Liver (tissue), 9 donors: ENCODE results near the gene TTC33. TPM values are rescaled to one million over a fixed set of nuclear protein-coding genes. Genes with fewer than 3 reads are reported as not detected.

Experiments
- DNase-seq: peaks from one replicate; pipeline ENCODE4 v3.0.0-alpha.2; 2017; ENCODE audit warnings: low spot score
- H3K27ac ChIP-seq, 2 donors: one replicate each; pipeline ENCODE4 v1.7.0; 2013; ENCODE audit warnings: inconsistent platforms in 2 of 2, low read length in 2 of 2, control low read depth in 1 of 2, low read depth in 1 of 2, mild to moderate bottlenecking in 1 of 2
- H3K27me3 ChIP-seq, 4 donors: one replicate each; pipeline versions ENCODE4 v1.6.1 to v1.7.0; 2013; ENCODE audit warnings: low read length in 3 of 4, inconsistent platforms in 1 of 4, mild to moderate bottlenecking in 1 of 4, moderate library complexity in 1 of 4; ENCODE audit not compliant: control insufficient read depth in 4 of 4, insufficient read depth in 4 of 4
- H3K36me3 ChIP-seq, 4 donors: one replicate each; pipeline versions ENCODE4 v1.6.1 to v1.7.0; 2013; ENCODE audit warnings: low read length in 3 of 4, mild to moderate bottlenecking in 3 of 4, low read depth in 1 of 4, moderate library complexity in 1 of 4; ENCODE audit not compliant: control insufficient read depth in 4 of 4, insufficient read depth in 3 of 4
- H3K4me1 ChIP-seq, 4 donors: one replicate each; pipeline versions ENCODE4 v1.6.1 to v1.7.0; 2013; ENCODE audit warnings: low read length in 3 of 4, mild to moderate bottlenecking in 3 of 4, moderate library complexity in 1 of 4; ENCODE audit not compliant: control insufficient read depth in 4 of 4, insufficient read depth in 4 of 4
- H3K4me3 ChIP-seq, 3 donors: one replicate each; pipeline versions ENCODE4 v1.6.1 to v1.7.0; 2013; ENCODE audit warnings: low read length in 3 of 3, control low read depth in 1 of 3, low read depth in 1 of 3, mild to moderate bottlenecking in 1 of 3
- H3K9ac ChIP-seq, 2 donors: one replicate each; pipeline ENCODE4 v1.7.0; 2013; ENCODE audit warnings: low read length in 2 of 2, mild to moderate bottlenecking in 2 of 2, moderate library complexity in 2 of 2, control low read depth in 1 of 2, low read depth in 1 of 2
- H3K9me3 ChIP-seq, 4 donors: one replicate each; pipeline versions ENCODE4 v1.6.1 to v1.7.0; 2013; ENCODE audit warnings: low read length in 3 of 4; ENCODE audit not compliant: control insufficient read depth in 4 of 4
- EGR1 ChIP-seq, 2 donors: IDR thresholded peaks; 2 replicates each; pipeline ENCODE4 v1.6.1; 2016 to 2018; ENCODE audit warnings: antibody characterized with exemption in 2 of 2, low read depth in 2 of 2
- FOXA2 ChIP-seq: IDR thresholded peaks from 2 replicates; pipeline ENCODE4 v1.6.1; 2016; ENCODE audit warnings: antibody characterized with exemption
- GABPA ChIP-seq, 2 donors: IDR thresholded peaks in 1 of 2; conservative IDR thresholded peaks in 1 of 2; 2 replicates each; pipeline ENCODE4 v1.6.1; 2016; ENCODE audit warnings: antibody characterized with exemption in 2 of 2, mild to moderate bottlenecking in 1 of 2, moderate library complexity in 1 of 2
- HNF4A ChIP-seq, 2 donors: conservative IDR thresholded peaks; 2 replicates each; pipeline ENCODE4 v1.6.1; 2016; ENCODE audit warnings: antibody characterized with exemption in 2 of 2, mild to moderate bottlenecking in 2 of 2
- HNF4G ChIP-seq: IDR thresholded peaks from 2 replicates; pipeline ENCODE4 v1.6.1; 2016; ENCODE audit warnings: antibody characterized with exemption
- JUND ChIP-seq, 2 donors: IDR thresholded peaks; 2 replicates each; pipeline ENCODE4 v1.6.1; 2016; ENCODE audit warnings: antibody characterized with exemption in 2 of 2
- NR2F2 ChIP-seq: IDR thresholded peaks from 2 replicates; pipeline ENCODE4 v1.6.1; 2016; ENCODE audit warnings: antibody characterized with exemption
- RAD21 ChIP-seq, 2 donors: IDR thresholded peaks; 2 replicates each; pipeline ENCODE4 v1.6.1; 2016; ENCODE audit warnings: antibody characterized with exemption in 2 of 2, mild to moderate bottlenecking in 2 of 2
- RXRA ChIP-seq, 2 donors: IDR thresholded peaks; 2 replicates each; pipeline ENCODE4 v1.6.1; 2017 to 2018; ENCODE audit warnings: antibody characterized with exemption in 2 of 2, mild to moderate bottlenecking in 1 of 2
- SP1 ChIP-seq: IDR thresholded peaks from 2 replicates; pipeline ENCODE4 v1.6.1; 2018; ENCODE audit warnings: antibody characterized with exemption, mild to moderate bottlenecking
- TAF1 ChIP-seq: conservative IDR thresholded peaks from 2 replicates; pipeline ENCODE4 v1.6.1; 2016; ENCODE audit warnings: antibody characterized with exemption, mild to moderate bottlenecking
- YY1 ChIP-seq: IDR thresholded peaks from 2 replicates; pipeline ENCODE4 v1.6.1; 2016; ENCODE audit warnings: antibody characterized with exemption, mild to moderate bottlenecking
- WGBS: extraction: QIAGEN DNeasy Blood & Tissue Kit; methylation state at CpG from one replicate; pipeline ENCODE4 v1.1.7; 2013; 5-methylcytosine and 5-hydroxymethylcytosine counted together
- polyA plus RNA-seq, 2 donors: library from polyadenylated mRNA; stranded (reverse) in 1 of 2; unstranded in 1 of 2; fragments of 200-250 nt in 1 of 2; fragments of >200 nt in 1 of 2; fragmentation: Nextera tagmentation in 1 of 2; extraction: Ambion mirVana in 1 of 2; gene quantifications; one replicate each; pipeline versions ENCODE4 v1.2.1 to v1.2.3, GENCODE V29; 2013 to 2015
- total RNA-seq, 2 donors: library from RNA; depleted of rRNA; stranded (reverse); fragments of >200 nt; gene quantifications; one replicate each; pipeline ENCODE4 v1.2.3, GENCODE V29; 2014
- TF ChIP-seq, protein P1 (sequence below): IDR thresholded peaks from 2 replicates; pipeline ENCODE4 v1.6.1; 2016; ENCODE audit warnings: antibody characterized with exemption, mild to moderate bottlenecking
- TF ChIP-seq, protein P2 (sequence below): IDR thresholded peaks from 2 replicates; pipeline ENCODE4 v1.6.1; 2016; ENCODE audit warnings: antibody characterized with exemption
- TF ChIP-seq, protein P3 (sequence below): IDR thresholded peaks from 2 replicates; pipeline ENCODE4 v1.6.1; 2016; ENCODE audit warnings: antibody characterized with exemption
- TF ChIP-seq, protein P4 (sequence below): IDR thresholded peaks from 2 replicates; pipeline ENCODE4 v1.6.1; 2016; ENCODE audit warnings: antibody characterized with exemption
- TF ChIP-seq, protein P5 (sequence below): fragments of 150-350 bp; IDR thresholded peaks from 2 replicates; pipeline ENCODE4 v1.5.1; 2017; ENCODE audit warnings: improper control_type of control experiment, low read depth, low read length; ENCODE audit not compliant: missing input control
- donor health status: healthy.
- donor health status: healthy.
- donor health status: healthy.
- donor health status: healthy.
- donor health status: healthy.

The TTC33 gene
- total and polyA plus RNA-seq, 4 donors, result 4.3 to 12.0 (median 7.6) TPM

DNA sequence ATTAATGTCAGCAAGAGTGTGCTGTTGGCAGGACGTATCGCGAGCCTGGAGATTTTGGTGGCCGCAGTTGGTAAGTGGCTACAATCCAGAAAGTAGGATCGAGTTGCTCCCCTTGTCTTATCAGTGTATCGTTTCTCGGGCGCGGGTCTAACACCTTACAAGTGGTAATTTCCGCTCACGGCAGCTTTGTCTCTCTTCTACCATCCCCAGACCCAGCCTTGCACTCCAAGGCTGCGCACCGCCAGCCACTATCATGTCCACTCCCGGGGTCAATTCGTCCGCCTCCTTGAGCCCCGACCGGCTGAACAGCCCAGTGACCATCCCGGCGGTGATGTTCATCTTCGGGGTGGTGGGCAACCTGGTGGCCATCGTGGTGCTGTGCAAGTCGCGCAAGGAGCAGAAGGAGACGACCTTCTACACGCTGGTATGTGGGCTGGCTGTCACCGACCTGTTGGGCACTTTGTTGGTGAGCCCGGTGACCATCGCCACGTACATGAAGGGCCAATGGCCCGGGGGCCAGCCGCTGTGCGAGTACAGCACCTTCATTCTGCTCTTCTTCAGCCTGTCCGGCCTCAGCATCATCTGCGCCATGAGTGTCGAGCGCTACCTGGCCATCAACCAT lies 74.9 kb downstream of the TTC33 start:
- Histone ChIP-seq H3K9me3 (peaks cover 0 to 4% (median under 1%) of the 10 kb centered on the region in 4 donors), H3K27ac (peak overlapping the region; percentile 15 to 51), H3K4me1 (peaks cover 10 to 24% (median 17%) of the 10 kb centered on the region in 4 donors), H3K9ac (peak overlapping the region in 1 of 2 donors; percentile 21), H3K27me3 (peaks cover 0 to 5% (median 2%) of the 10 kb centered on the region in 4 donors), H3K36me3 (no peaks in the 10 kb centered on the region), H3K4me3 (peak overlapping the region; percentile 43 to 73 (median 65))
- no peak for DNase-seq
- TF ChIP-seq, protein P1, sequence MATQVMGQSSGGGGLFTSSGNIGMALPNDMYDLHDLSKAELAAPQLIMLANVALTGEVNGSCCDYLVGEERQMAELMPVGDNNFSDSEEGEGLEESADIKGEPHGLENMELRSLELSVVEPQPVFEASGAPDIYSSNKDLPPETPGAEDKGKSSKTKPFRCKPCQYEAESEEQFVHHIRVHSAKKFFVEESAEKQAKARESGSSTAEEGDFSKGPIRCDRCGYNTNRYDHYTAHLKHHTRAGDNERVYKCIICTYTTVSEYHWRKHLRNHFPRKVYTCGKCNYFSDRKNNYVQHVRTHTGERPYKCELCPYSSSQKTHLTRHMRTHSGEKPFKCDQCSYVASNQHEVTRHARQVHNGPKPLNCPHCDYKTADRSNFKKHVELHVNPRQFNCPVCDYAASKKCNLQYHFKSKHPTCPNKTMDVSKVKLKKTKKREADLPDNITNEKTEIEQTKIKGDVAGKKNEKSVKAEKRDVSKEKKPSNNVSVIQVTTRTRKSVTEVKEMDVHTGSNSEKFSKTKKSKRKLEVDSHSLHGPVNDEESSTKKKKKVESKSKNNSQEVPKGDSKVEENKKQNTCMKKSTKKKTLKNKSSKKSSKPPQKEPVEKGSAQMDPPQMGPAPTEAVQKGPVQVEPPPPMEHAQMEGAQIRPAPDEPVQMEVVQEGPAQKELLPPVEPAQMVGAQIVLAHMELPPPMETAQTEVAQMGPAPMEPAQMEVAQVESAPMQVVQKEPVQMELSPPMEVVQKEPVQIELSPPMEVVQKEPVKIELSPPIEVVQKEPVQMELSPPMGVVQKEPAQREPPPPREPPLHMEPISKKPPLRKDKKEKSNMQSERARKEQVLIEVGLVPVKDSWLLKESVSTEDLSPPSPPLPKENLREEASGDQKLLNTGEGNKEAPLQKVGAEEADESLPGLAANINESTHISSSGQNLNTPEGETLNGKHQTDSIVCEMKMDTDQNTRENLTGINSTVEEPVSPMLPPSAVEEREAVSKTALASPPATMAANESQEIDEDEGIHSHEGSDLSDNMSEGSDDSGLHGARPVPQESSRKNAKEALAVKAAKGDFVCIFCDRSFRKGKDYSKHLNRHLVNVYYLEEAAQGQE, result no peak
- TF ChIP-seq TAF1 (no peak), NR2F2 (no peak), EGR1 (IDR thresholded peaks at IDR 0.05; ENCODE audit: low read depth in 2 of 2) (no peak), HNF4A (conservative IDR thresholded peaks at IDR 0.05) (no peak), SP1 (no peak), FOXA2 (no peak), GABPA (IDR thresholded peaks at IDR 0.05 in 1 of 2, conservative IDR thresholded peaks at IDR 0.05 in 1 of 2) (no peak), YY1 (no peak), RXRA (IDR thresholded peaks at IDR 0.05) (no peak)
- TF ChIP-seq, protein P2, sequence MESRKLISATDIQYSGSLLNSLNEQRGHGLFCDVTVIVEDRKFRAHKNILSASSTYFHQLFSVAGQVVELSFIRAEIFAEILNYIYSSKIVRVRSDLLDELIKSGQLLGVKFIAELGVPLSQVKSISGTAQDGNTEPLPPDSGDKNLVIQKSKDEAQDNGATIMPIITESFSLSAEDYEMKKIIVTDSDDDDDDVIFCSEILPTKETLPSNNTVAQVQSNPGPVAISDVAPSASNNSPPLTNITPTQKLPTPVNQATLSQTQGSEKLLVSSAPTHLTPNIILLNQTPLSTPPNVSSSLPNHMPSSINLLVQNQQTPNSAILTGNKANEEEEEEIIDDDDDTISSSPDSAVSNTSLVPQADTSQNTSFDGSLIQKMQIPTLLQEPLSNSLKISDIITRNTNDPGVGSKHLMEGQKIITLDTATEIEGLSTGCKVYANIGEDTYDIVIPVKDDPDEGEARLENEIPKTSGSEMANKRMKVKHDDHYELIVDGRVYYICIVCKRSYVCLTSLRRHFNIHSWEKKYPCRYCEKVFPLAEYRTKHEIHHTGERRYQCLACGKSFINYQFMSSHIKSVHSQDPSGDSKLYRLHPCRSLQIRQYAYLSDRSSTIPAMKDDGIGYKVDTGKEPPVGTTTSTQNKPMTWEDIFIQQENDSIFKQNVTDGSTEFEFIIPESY, result no peak
- TF ChIP-seq, protein P3, sequence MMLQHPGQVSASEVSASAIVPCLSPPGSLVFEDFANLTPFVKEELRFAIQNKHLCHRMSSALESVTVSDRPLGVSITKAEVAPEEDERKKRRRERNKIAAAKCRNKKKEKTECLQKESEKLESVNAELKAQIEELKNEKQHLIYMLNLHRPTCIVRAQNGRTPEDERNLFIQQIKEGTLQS, result no peak
- TF ChIP-seq, protein P4, sequence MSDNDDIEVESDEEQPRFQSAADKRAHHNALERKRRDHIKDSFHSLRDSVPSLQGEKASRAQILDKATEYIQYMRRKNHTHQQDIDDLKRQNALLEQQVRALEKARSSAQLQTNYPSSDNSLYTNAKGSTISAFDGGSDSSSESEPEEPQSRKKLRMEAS, result no peak
- 10% methylated on average over 37 of the region's 37 CpGs for WGBS

DNA sequence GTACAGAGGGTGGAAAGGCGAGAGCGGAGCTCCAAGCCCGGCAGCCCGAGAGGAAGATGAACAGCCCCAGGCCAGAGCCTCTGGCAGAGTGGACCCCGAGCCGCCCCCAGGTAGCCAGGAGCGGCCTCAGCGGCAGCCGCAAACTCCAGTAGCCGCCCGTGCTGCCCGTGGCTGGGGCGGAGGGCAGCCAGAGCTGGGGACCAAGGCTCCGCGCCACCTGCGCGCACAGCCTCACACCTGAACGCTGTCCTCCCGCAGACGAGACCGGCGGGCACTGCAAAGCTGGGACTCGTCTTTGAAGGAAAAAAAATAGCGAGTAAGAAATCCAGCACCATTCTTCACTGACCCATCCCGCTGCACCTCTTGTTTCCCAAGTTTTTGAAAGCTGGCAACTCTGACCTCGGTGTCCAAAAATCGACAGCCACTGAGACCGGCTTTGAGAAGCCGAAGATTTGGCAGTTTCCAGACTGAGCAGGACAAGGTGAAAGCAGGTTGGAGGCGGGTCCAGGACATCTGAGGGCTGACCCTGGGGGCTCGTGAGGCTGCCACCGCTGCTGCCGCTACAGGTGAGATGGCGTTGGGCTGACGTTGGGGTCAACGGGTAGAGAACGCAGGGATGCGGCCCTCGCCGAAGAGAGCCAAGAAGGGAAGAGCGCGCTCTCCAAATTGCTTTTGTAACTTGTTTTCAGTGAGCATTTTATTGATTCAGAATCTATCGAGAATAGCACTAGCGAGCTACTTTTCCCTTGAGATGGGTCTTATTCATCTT lies 75.7 kb downstream of the TTC33 start, which contains the start of gene PTGER4:
PTGER4 (plus strand) TSS at position 3 of the 769 bp plus-strand sequence. CDS start 1,079 bp downstream, outside the sequence.
- peaks cover 0 to 5% (median 2%) of the 10 kb centered on the region in 4 donors for H3K27me3 ChIP-seq
- DNase-seq, result no peak
- H3K4me1 ChIP-seq, result peaks cover 10 to 24% (median 17%) of the 10 kb centered on the region in 4 donors
- H3K27ac ChIP-seq, result peak within 1 kb of the TSS; percentile 48 to 66
- H3K9ac ChIP-seq, result peak within 1 kb of the TSS in 1 of 2 donors; percentile 55
- H3K36me3 ChIP-seq, result no peaks in the 10 kb centered on the region
- WGBS, result 2% methylated on average over 44 of the region's 44 CpGs
- H3K9me3 ChIP-seq, result peaks cover 0 to 4% (median under 1%) of the 10 kb centered on the region in 4 donors
- no peak for TF ChIP-seq RAD21 (IDR thresholded peaks at IDR 0.05)
- TF ChIP-seq GABPA (IDR thresholded peaks at IDR 0.05 in 1 of 2, conservative IDR thresholded peaks at IDR 0.05 in 1 of 2), result no peak
- TF ChIP-seq SP1, result no peak
- TF ChIP-seq JUND (IDR thresholded peaks at IDR 0.05), result no peak
- TF ChIP-seq HNF4A (conservative IDR thresholded peaks at IDR 0.05), result no peak
- TF ChIP-seq, protein P5, sequence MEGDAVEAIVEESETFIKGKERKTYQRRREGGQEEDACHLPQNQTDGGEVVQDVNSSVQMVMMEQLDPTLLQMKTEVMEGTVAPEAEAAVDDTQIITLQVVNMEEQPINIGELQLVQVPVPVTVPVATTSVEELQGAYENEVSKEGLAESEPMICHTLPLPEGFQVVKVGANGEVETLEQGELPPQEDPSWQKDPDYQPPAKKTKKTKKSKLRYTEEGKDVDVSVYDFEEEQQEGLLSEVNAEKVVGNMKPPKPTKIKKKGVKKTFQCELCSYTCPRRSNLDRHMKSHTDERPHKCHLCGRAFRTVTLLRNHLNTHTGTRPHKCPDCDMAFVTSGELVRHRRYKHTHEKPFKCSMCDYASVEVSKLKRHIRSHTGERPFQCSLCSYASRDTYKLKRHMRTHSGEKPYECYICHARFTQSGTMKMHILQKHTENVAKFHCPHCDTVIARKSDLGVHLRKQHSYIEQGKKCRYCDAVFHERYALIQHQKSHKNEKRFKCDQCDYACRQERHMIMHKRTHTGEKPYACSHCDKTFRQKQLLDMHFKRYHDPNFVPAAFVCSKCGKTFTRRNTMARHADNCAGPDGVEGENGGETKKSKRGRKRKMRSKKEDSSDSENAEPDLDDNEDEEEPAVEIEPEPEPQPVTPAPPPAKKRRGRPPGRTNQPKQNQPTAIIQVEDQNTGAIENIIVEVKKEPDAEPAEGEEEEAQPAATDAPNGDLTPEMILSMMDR, result no peak
- TF ChIP-seq, protein P2, result no peak
- TF ChIP-seq HNF4G, result no peak
- TF ChIP-seq NR2F2, result no peak
- peak within 1 kb of the TSS; percentile 65 to 82 (median 78) for H3K4me3 ChIP-seq
